ENCODE data around the gene RFWD3.

DNA sequence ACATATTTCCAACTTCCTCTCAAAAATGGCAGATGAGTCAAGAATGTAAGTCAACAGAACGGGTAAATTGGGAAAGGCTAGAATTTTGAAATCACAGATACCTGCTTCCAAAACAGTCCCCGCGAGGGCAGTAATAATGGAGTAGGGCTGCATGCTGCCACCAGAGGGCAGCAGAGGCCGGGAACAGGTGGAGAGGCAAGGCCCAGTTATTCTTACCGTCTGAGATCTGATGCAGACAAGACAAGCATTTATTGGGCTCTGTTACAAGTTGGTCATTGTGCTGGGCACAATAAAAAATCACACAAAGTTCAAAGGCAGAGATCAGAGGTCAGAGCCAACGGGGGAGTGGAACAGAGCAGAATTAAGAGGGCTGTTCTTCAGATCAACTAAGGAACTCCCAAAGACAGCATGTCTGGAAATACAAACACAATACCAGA is 42.8 kb upstream of the RFWD3 start:
- TF ChIP-seq POLR2A (IDR thresholded peaks at IDR 0.05) (no peak), POLR2AphosphoS5 (IDR thresholded peaks at IDR 0.05) (peak in 1 of 3 donors; percentile 59)
- TF ChIP-seq, protein P1, sequence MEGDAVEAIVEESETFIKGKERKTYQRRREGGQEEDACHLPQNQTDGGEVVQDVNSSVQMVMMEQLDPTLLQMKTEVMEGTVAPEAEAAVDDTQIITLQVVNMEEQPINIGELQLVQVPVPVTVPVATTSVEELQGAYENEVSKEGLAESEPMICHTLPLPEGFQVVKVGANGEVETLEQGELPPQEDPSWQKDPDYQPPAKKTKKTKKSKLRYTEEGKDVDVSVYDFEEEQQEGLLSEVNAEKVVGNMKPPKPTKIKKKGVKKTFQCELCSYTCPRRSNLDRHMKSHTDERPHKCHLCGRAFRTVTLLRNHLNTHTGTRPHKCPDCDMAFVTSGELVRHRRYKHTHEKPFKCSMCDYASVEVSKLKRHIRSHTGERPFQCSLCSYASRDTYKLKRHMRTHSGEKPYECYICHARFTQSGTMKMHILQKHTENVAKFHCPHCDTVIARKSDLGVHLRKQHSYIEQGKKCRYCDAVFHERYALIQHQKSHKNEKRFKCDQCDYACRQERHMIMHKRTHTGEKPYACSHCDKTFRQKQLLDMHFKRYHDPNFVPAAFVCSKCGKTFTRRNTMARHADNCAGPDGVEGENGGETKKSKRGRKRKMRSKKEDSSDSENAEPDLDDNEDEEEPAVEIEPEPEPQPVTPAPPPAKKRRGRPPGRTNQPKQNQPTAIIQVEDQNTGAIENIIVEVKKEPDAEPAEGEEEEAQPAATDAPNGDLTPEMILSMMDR (IDR thresholded peaks at IDR 0.05 in 8 of 11, conservative IDR thresholded peaks at IDR 0.05 in 3 of 11) = peak; percentile 85 to 97 (median 96)
